ENCODE measurements around the gene EIF4E. TPM values are rescaled to one million over a fixed set of nuclear protein-coding genes. Genes with fewer than 3 reads are reported as not detected.
"Not testable (repeated sequence)": the region's sequence is repeated elsewhere in the genome, so short reads cannot be mapped to it uniquely, and the experiment has no call there.

The EIF4E gene
- total and polyA plus RNA-seq, 11 donors, result 8.3 to 93.2 (median 62.2) TPM

- Histone ChIP-seq H3K27me3 (no peaks in the 10 kb centered on the region), H3K27ac (no peak overlapping the region), H3K36me3 (no peaks in the 10 kb centered on the region), H3K9me3 (no peaks in the 10 kb centered on the region), H3K4me3 (no peak overlapping the region), H3K4me1 (peaks cover 0 to 17% (median 0%) of the 10 kb centered on the region in 12 donors)
- intact Hi-C loops (cut with DNase I), result loop anchor here in 8 of 10 donors (5.0 to 10.0 kb wide), 8 partner anchors 59 to 527 kb away; partner anchors contain the start of genes ADH5 (in 1 of the 8) and METAP1 (in 1 of the 8)
- DNase-seq (no peak), ATAC-seq (no peak)
- TF ChIP-seq POLR2A (IDR thresholded peaks at IDR 0.05), result no peak
- TF ChIP-seq CTCF (IDR thresholded peaks at IDR 0.05), result no peak
- WGBS, 4 donors, result 93 to 96% (median 95%) methylated on average over 4 of the region's 4 CpGs
Observed at GRCh38 chr4:98935633-98936032, 6.7 kb upstream of the EIF4E start.

GRCh38 chr4:98934851-98935250, 5.9 kb upstream of the EIF4E start:
- 94 to 96% (median 95%) methylated on average over 7 of the region's 7 CpGs for WGBS, 4 donors
- H3K36me3 ChIP-seq, H3K9me3 ChIP-seq, DNase-seq, H3K27me3 ChIP-seq, H3K27ac ChIP-seq, ATAC-seq, H3K4me3 ChIP-seq: not testable (repeated sequence)
- peaks cover 0 to 25% (median 3%) of the 10 kb centered on the region in 12 donors for H3K4me1 ChIP-seq
- intact Hi-C loops (cut with DNase I), result loop anchor here in 8 of 10 donors (5.0 to 10.0 kb wide), 9 partner anchors 57 to 527 kb away; partner anchors contain the start of genes ADH5 (in 1 of the 8) and METAP1 (in 1 of the 8)

- Histone ChIP-seq H3K27me3 (no peaks in the 10 kb centered on the region), H3K4me3 (no peak overlapping the region), H3K27ac (peak overlapping the region in 4 of 12 donors; percentile 4 to 28 (median 14)), H3K9me3 (no peaks in the 10 kb centered on the region), H3K4me1 (peaks cover 0 to 32% (median 5%) of the 10 kb centered on the region in 12 donors), H3K36me3 (no peaks in the 10 kb centered on the region)
- intact Hi-C loops (cut with DNase I), result loop anchor here in 6 of 10 donors (5.0 to 10.0 kb wide), 7 partner anchors 60 to 472 kb away; partner anchors contain the start of genes ADH5 (in 1 of the 6) and METAP1 (in 1 of the 6)
- 18 to 21% (median 20%) methylated on average over 3 of the region's 3 CpGs for WGBS, 4 donors
- TF ChIP-seq POLR2A (IDR thresholded peaks at IDR 0.05), result no peak
- no peak for TF ChIP-seq CTCF (IDR thresholded peaks at IDR 0.05)
- ATAC-seq (no peak), DNase-seq (no peak)
Observed at GRCh38 chr4:98932539-98932938, 3.6 kb upstream of the EIF4E start.

- 91 to 98% (median 96%) methylated on average over 2 of the region's 2 CpGs for WGBS, 4 donors
- H3K36me3 ChIP-seq, result peaks cover 0 to 9% (median 2%) of the 10 kb centered on the region in 9 donors
Observed at GRCh38 chr4:98930311-98930865, 1.5 kb upstream of the EIF4E start.

More at GRCh38 chr4:98930311-98930865, 1.5 kb upstream of the EIF4E start:
- intact Hi-C loops (cut with DNase I), result loop anchor here in 6 of 10 donors (5.0 to 10.0 kb wide), 7 partner anchors 62 to 474 kb away; partner anchors contain the start of genes ADH5 (in 1 of the 6) and METAP1 (in 1 of the 6)
- H3K4me1 ChIP-seq, result peaks cover 0 to 51% (median 13%) of the 10 kb centered on the region in 12 donors
- H3K27me3 ChIP-seq, result no peaks in the 10 kb centered on the region
- H3K4me3 ChIP-seq, result peak overlapping the region in 8 of 12 donors; percentile 61 to 99 (median 91)
- DNase-seq (no peak), ATAC-seq (no peak)
- H3K27ac ChIP-seq, result peak overlapping the region in 11 of 12 donors; percentile 85 to 99 (median 93)
- no peak for TF ChIP-seq CTCF (IDR thresholded peaks at IDR 0.05)
- no peak for TF ChIP-seq POLR2A (IDR thresholded peaks at IDR 0.05)
- H3K9me3 ChIP-seq, result no peaks in the 10 kb centered on the region

Measured in heart left ventricle (tissue), 16 donors.